HCEC 1CT (cell line): ENCODE measurements around the gene MAP3K5.
A peak's percentile ranks its signal among the peaks of the same experiment; 100 is the strongest.
"Not testable (repeated sequence)": the region's sequence is repeated elsewhere in the genome, so short reads cannot be mapped to it uniquely, and the experiment has no call there.

Source experiments
- DNase-seq: peaks from one replicate; pipeline ENCODE4 v3.0.0-alpha.2; 2017

MAP3K5 gene

GRCh38 chr6:136717716-136717990 lies 74.6 kb downstream of the MAP3K5 start:
- DNase-seq = peak; percentile 9

GRCh38 chr6:136716917-136717715 lies 75.2 kb downstream of the MAP3K5 start:
- no peak for DNase-seq

GRCh38 chr6:136712642-136713041 lies 79.6 kb downstream of the MAP3K5 start:
- DNase-seq = not testable (repeated sequence)

- DNase-seq = no peak
These were observed 80.6 kb downstream of the MAP3K5 start for GRCh38 chr6:136711644-136712043.

GRCh38 chr6:136710877-136711552 lies 81.3 kb downstream of the MAP3K5 start:
- DNase-seq = no peak

- no peak for DNase-seq
These were observed 82.8 kb downstream of the MAP3K5 start for GRCh38 chr6:136709429-136709828.

- no peak for DNase-seq
These were observed 85.8 kb downstream of the MAP3K5 start for GRCh38 chr6:136706430-136706829.

- no peak for DNase-seq
These were observed 88.9 kb downstream of the MAP3K5 start for GRCh38 chr6:136703331-136703865.

GRCh38 chr6:136701045-136701444 lies 91.2 kb downstream of the MAP3K5 start:
- no peak for DNase-seq

GRCh38 chr6:136699358-136699757 lies 92.9 kb downstream of the MAP3K5 start:
- no peak for DNase-seq

GRCh38 chr6:136696783-136697364 lies 95.4 kb downstream of the MAP3K5 start:
- no peak for DNase-seq

- DNase-seq = peak; percentile 12
These were observed 96.0 kb downstream of the MAP3K5 start for GRCh38 chr6:136696238-136696637.

GRCh38 chr6:136695412-136695811 lies 96.9 kb downstream of the MAP3K5 start:
- no peak for DNase-seq

- DNase-seq = no peak
These were observed 99.2 kb downstream of the MAP3K5 start for GRCh38 chr6:136693090-136693489.

GRCh38 chr6:136687894-136688293 lies 104.4 kb downstream of the MAP3K5 start:
- DNase-seq = not testable (repeated sequence)

- no peak for DNase-seq
These were observed 106.7 kb downstream of the MAP3K5 start for GRCh38 chr6:136685540-136686108.

- no peak for DNase-seq
These were observed 107.8 kb downstream of the MAP3K5 start for GRCh38 chr6:136684466-136684865.

- DNase-seq = no peak
These were observed 108.9 kb downstream of the MAP3K5 start for GRCh38 chr6:136683209-136683941.

GRCh38 chr6:136682292-136682691 lies 110.0 kb downstream of the MAP3K5 start:
- DNase-seq = no peak

GRCh38 chr6:136677822-136678221 lies 114.5 kb downstream of the MAP3K5 start:
- no peak for DNase-seq

- DNase-seq = peak; percentile 11
These were observed 114.9 kb downstream of the MAP3K5 start for GRCh38 chr6:136677344-136677743.

GRCh38 chr6:136676075-136676474 lies 116.2 kb downstream of the MAP3K5 start:
- no peak for DNase-seq

- no peak for DNase-seq
These were observed 118.7 kb downstream of the MAP3K5 start for GRCh38 chr6:136673571-136673970.
